HG03460 (cell line): ENCODE data around the gene PLAC1.

Experiments used
- ATAC-seq: cut with Tn5 transposase; IDR thresholded peaks from one replicate; pipeline ENCODE4 v1.9.1; 2021; ENCODE audit not compliant: unreplicated experiment

PLAC1 gene

DNA sequence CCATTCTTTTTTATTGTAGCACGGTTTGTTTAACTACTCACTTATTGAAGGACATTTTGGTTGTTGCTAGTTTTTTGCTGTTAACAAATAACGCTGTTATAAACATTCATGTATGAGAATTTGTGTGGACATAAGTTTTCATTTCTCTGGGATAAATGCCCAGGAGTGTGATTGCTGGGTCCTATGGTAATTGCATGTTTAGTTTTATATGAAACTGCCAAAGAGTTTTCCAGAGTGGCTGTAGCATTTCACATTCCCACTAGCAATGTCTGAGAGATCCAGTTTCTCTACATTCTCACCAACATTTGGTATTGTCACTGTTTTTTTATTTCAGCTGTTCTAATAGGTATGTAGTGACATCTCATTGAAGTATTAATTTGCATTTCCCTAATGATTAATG lies 66.8 kb downstream of the PLAC1 start:
- ATAC-seq = no peak

DNA sequence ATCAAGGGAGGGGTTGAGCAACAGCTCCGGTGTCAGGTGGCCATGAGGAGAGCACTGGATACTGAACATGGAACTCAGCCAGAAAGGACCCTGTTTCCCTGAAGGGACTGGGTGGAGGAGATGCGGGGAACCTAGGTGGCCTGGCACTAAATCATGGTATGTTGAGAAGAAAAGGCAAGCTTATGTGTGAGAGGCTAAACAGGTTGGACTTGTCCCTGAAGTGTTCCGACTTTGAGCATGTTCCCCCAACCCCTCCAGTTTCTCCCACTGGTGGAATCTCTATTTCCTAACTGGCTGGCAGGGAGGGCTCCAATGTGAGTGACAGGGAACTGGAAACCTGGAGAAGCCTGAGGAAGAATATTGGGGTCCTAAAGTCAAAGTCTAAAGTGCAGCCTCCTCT lies 69.5 kb downstream of the PLAC1 start:
- ATAC-seq = no peak

DNA sequence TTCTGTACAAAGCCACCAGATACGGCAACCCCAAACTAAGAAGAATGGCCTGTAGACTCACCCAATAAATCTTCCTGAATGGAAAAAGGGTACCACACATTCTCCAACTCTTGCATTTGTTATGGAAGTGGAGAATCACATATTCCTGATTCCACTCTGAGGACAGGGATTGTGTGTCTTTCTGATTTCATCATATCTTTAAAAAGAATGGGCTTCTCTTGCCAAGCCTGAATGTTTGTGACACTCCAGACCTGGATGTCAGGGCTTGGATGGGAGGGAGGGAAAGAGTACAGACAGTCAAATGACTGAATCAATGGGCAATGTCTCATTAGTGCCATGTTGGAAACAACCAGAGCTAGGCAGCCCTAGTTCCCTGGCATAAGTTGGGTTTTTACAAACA lies 77.4 kb downstream of the PLAC1 start:
- ATAC-seq = no peak

- ATAC-seq = no peak
Observed at GRCh38 chrX:134573683-134574035, 84.6 kb downstream of the PLAC1 start.

DNA sequence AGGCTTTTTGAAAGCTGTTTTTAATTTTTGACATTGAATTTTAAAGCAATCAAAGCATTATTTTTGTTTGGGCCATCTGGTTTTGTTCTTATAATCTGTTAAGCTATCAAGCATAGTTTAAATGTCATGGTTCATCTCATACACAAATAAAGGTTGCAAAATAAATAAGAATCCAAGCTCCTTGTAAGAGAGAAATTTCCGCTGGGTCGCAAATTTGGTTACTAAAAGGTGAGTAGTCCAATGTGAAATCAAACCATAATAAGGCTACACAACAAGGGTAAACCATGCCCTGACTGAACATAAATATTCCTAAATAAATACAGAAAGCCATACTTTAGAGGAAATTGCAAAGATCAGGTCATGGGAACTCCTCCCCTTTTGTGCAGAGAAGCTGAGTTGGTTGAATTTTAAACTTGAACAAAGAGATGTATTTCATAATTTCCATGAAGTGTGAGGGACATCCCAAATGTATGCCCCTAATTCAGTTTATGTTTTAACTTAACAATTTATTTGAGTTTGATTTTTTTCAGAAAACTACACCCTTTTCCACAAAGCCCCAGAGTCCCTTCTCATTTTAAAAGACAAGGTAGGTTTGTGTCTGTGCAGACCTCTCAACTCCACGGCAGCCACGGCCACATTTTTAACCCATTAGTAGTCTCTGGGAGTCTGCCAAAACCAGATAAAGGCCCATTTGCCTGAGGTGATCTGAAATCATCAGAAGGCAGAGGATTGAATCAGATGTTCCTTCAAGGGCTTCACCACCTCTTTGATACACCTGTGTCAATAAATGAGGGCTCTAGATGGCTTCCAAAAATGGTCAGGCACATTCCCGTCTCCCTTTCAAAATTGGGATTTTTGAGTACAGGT lies 85.2 kb downstream of the PLAC1 start:
- ATAC-seq = no peak

GRCh38 chrX:134571796-134572195 lies 86.5 kb downstream of the PLAC1 start:
- ATAC-seq = no peak

DNA sequence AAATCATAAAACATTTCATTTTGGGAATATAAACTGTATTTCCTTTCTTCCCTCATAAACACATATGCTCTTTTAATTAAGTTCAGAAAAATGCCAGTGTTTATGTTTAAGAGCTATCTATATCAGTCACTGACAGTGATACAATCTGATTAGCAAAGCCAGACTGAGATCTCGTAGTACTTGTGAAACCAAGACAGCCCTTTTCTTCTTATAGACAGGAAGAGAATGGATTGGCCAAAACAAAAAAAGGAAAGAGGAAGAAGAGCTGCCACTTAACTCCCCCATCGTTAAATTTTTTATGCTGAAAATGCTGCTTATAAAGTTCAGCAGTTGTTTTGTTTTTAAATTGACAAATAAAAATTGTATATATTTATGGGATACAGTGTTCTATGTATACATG lies 87.4 kb downstream of the PLAC1 start:
- no peak for ATAC-seq

- no peak for ATAC-seq
Observed at GRCh38 chrX:134570509-134570846, 87.8 kb downstream of the PLAC1 start.

DNA sequence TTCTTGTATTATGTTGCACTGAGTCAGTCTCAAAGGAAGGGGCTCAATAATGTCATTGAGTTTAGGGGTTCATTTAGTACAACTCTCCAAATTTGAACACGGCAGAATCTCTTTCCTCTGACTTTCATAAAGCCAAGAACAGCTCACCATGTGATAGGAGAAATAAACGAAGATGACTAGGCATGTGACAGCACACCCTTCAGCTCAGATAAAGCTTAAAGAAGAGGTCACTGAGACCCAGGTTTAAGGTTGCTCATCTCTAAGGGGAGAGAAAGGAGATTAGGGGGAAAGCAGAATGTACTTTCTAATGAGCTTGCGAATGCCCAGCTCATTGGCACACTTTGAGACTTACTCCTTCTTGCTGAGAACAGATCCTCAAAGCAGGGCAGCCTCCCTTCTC lies 89.0 kb downstream of the PLAC1 start:
- ATAC-seq = no peak

DNA sequence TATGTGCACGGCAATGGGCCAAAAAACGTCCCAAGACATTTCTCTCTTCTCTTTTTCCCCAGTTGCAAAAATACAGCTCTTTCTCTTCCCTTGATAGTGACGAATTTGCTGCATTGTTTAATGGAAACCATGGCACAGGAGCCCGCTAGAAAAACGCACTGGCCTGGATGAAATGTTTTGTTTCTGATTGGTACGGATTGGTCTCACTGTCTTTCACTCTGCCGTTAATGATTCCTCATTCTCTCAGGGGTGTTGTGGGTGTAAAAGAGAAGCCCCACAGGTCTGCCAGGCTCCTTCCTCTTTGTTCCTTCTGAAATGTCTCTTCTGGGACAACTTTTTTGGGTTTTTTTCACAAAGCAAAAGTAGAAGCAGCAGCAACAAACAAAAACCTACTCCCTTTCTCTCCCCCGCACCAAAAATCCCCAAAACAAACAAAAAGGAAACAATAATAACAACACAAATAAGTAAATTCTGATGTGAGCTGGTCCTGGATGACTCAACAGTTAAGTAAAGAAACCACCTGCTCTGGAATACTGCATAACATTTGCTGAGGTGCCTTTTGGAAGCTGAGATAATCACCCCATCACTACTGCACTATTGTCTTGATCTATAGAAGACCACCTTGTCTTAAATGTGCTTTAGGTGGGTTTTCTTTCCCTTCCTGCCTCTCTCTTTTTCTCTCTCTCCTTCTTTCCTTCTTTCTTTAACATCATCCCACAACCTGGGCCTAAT lies 89.8 kb downstream of the PLAC1 start:
- ATAC-seq = no peak

DNA sequence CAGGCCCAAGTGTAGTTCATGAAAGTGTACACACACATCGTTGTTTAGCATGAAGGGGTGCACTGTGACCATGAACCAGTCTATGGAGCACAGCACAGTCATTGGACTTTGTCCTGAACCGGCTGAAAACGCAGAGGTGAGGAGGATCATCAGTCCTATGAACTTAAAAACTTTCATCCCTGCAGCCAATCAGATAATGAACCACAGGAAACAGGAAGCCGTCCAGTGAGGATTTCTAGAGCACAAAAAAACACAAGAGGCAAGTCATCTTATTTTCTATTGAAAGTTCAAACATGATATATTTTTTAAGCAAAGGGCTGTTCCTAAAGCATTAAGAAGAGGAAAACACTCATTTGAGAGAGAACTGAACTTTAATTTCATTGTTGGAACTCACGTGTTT lies 91.8 kb downstream of the PLAC1 start:
- no peak for ATAC-seq

GRCh38 chrX:134562002-134562401 lies 96.3 kb downstream of the PLAC1 start:
- no peak for ATAC-seq

DNA sequence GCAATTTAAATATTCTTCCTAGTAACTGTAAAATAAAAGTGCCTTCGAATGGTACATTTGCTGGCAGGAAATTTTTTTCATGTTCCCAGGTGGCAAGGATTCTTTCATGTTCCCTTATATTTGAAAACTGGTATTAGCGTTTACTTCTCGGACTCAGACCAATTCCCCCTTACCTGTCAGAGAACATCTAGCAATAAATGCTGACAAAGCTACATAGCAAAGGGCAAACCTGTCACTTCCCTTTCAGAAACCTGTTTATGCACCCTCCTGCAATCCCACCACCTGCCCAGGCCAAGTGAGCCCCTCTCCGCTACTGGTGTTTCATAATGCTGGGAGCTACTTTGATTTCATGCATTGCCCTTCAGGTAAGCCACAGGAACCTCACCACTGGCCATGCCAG lies 100.1 kb downstream of the PLAC1 start:
- ATAC-seq = no peak

DNA sequence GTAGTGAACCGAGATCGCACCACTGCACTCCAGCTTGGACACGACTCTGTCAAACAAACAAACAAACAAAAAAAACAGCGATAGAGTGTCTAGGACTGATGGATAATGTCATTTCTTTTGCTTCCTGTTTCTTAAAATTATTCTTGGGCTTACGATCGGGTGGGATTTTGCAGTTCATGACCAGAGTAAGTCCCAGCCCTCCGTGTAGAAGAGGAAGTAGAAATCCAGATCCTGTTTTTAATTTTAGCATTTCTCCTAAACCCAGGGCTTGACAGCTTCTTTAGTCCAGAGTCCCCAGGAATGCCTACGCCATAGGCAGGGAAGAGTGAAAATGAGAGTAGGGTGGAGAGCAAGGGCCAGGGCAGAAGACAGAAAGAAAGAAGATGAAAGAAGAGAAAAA lies 104.0 kb downstream of the PLAC1 start:
- no peak for ATAC-seq

GRCh38 chrX:134552351-134552750 lies 105.9 kb downstream of the PLAC1 start:
- ATAC-seq = no peak

DNA sequence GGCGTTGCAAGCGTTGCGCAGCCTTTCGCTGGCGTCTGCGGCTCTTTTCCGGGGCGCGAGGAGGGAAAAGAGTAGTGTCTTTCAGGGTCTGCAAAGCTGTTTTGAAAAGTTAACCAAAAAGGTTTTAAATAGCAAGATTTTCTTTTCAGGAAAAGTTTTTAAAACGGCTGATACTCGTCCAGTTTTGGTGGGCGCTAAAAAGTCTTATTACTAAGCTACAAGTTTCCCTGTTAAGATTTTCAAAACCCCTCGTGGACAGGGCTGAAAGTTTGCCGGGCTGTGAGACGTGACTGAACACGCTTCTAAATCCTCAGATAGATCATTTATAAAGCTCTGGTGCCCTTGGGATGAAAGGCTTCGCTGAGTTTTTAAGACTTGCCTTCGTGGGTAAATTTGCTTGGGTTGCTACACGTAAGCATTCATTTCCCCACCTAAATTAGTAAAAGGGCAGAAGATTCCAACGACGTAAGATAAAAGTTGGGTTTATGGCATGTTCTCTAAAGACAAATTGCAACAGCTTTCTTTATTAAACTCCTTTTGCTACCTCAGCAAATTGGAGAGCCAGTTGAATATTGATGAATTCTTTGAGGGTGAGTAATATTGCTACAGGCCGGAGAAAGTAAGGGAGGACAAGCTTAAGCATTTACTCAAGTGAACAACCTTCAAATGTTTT lies 106.8 kb downstream of the PLAC1 start:
- no peak for ATAC-seq

- ATAC-seq = no peak
Observed at GRCh38 chrX:134548257-134549201, 109.7 kb downstream of the PLAC1 start.

DNA sequence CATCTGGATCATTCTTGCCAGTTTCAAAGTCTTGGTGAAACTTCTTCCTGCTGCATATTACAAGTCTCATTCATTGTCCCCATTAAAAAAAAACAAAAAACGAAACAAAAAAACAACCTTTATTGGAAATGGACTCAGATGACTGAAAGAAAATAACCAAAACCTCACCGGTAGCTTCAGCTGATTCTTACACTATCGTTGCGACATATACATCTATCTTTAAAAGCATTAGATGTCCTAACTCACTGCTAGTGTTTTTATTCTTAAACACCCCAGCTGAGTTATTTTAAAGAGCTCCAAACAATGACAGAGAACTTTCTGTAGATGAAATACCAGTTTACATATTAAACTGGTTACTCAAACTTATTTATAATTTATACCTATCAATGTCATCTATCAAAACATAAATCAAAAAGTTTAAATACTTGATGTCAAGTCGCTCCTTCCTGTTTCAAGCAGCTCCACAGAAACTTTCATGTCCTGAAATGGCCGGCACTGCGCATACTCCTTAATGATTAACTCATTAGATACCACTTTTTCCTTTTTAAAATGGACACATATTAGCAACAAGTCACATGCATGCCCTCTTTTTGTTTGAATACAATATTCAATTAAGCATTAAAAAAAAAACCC lies 111.1 kb downstream of the PLAC1 start:
- ATAC-seq = no peak

- no peak for ATAC-seq
Observed at GRCh38 chrX:134546187-134546586, 112.1 kb downstream of the PLAC1 start.

GRCh38 chrX:134545510-134545909 lies 112.8 kb downstream of the PLAC1 start:
- no peak for ATAC-seq
